HCT116 (cell line): Measurements from ENCODE around the gene IGDCC3. TPM values are rescaled to one million over a fixed set of nuclear protein-coding genes. Genes with fewer than 3 reads are reported as not detected.

ENCODE experiments used
- ATAC-seq: fragments of 200-7000 bp; cut with Tn5 transposase; 2 replicates; pipeline ENCODE4 v1.9.1; 2020; ENCODE audit warnings: mild to moderate bottlenecking, moderate library complexity
- BruUV-seq: library from RNA; stranded (reverse); fragments of 400-500 nt; replicated peaks from 2 replicates; lab custom pipeline; 2021; lab: Mats Ljungman, UMichigan
- CTCF ChIA-PET: fragments of 300-600 bp; sonication (Branson Sonifier 250); formaldehyde crosslinking; loops from one replicate; lab custom pipeline; 2021; ENCODE audit warnings: antibody characterized with exemption; lab: Charles Lee
- POLR2A ChIA-PET: fragments of 300-600, 350-600 bp; sonication (Branson Sonifier 250); formaldehyde crosslinking; loops from one replicate; lab custom pipeline; 2021; ENCODE audit warnings: antibody characterized with exemption; lab: Charles Lee
- RAD21 ChIA-PET, 2 experiments: fragments of 300-600 bp; sonication (Branson Sonifier 250); formaldehyde crosslinking; loops; one replicate each; lab custom pipeline; 2023; ENCODE audit warnings: low total read pairs in 2 of 2; ENCODE audit not compliant: uncharacterized antibody in 2 of 2, unreplicated experiment in 2 of 2, low non-redundant PET in 1 of 2; lab: Charles Lee
- DNase-seq: peaks from one replicate; pipeline ENCODE4 v3.0.0-alpha.2; 2010; ENCODE audit warnings: low read depth, low spot score
- H2AFZ ChIP-seq: fragments of 200-600 bp; shearing (Covaris generic), sonication (generic); 2 replicates; pipeline ENCODE4 v1.6.1; 2017; ENCODE audit warnings: low read depth, mixed run types, mixed read lengths, antibody characterized with exemption, low read length; ENCODE audit not compliant: poor library complexity, severe bottlenecking
- H3K27ac ChIP-seq: 2 replicates; pipeline ENCODE4 v1.5.1; 2012; ENCODE audit warnings: low read depth, low read length
- H3K27me3 ChIP-seq: fragments of 200-600 bp; sonication (generic); 2 replicates; pipeline ENCODE4 v1.6.1; 2016; ENCODE audit warnings: mixed run types, low read length, mixed read lengths; ENCODE audit not compliant: insufficient read depth
- H3K36me3 ChIP-seq, 2 experiments: fragments of 200-500 bp in 1 of 2; fragments of 200-600 bp in 1 of 2; sonication (Bioruptor generic) in 1 of 2; sonication (generic) in 1 of 2; 2 replicates each; pipeline versions ENCODE4 v1.5.1 to v1.6.1; 2014 to 2016; ENCODE audit warnings: low read length in 2 of 2, inconsistent platforms in 1 of 2, mixed read lengths in 1 of 2, mixed run types in 1 of 2; ENCODE audit not compliant: insufficient read depth in 2 of 2, control insufficient read depth in 1 of 2
- H3K4me1 ChIP-seq, 2 experiments: fragments of 200-600 bp in 1 of 2; sonication (generic) in 1 of 2; 2 replicates each; pipeline versions ENCODE4 v1.5.1 to v1.6.1; 2012 to 2017; ENCODE audit warnings: low read length in 2 of 2, inconsistent platforms in 1 of 2, mild to moderate bottlenecking in 1 of 2, mixed read lengths in 1 of 2, mixed run types in 1 of 2, moderate library complexity in 1 of 2; ENCODE audit not compliant: insufficient read depth in 2 of 2, control insufficient read depth in 1 of 2
- H3K4me2 ChIP-seq: fragments of 200-600 bp; sonication (generic); 2 replicates; pipeline ENCODE4 v1.6.1; 2017; ENCODE audit warnings: mixed run types, low read length, mixed read lengths
- H3K4me3 ChIP-seq, 2 experiments: fragments of 200-600 bp in 1 of 2; sonication (generic) in 1 of 2; replicated peaks in 1 of 2; 2 replicates each; pipeline ENCODE4 v1.5.1; 2011 to 2016; ENCODE audit warnings: low read length in 2 of 2, control low read depth in 1 of 2, low read depth in 1 of 2, mild to moderate bottlenecking in 1 of 2, mixed read lengths in 1 of 2, mixed run types in 1 of 2
- H3K79me2 ChIP-seq: fragments of 200-600 bp; sonication (generic); 2 replicates; pipeline ENCODE4 v1.6.1; 2017; ENCODE audit warnings: mild to moderate bottlenecking, mixed run types, low read length, moderate library complexity, mixed read lengths; ENCODE audit not compliant: insufficient read depth
- H3K9ac ChIP-seq: fragments of 200-600 bp; sonication (generic); 2 replicates; pipeline ENCODE4 v1.6.1; 2016; ENCODE audit warnings: low read length, mixed read lengths
- H3K9me2 ChIP-seq: fragments of 200-600 bp; sonication (generic), shearing (Covaris generic); 2 replicates; pipeline ENCODE4 v1.6.1; 2017; ENCODE audit warnings: mixed run types, mild to moderate bottlenecking, moderate library complexity; ENCODE audit not compliant: insufficient read depth
- H3K9me3 ChIP-seq, 2 experiments: fragments of 200-500 bp in 1 of 2; fragments of 200-600 bp in 1 of 2; sonication (Bioruptor generic) in 1 of 2; sonication (generic) in 1 of 2; 2 replicates each; pipeline ENCODE4 v1.6.1; 2014 to 2017; ENCODE audit warnings: low read length in 2 of 2, mixed read lengths in 2 of 2, inconsistent platforms in 1 of 2, low read depth in 1 of 2, mild to moderate bottlenecking in 1 of 2, mixed run types in 1 of 2, moderate library complexity in 1 of 2; ENCODE audit not compliant: control insufficient read depth in 1 of 2, insufficient read depth in 1 of 2
- H4K20me1 ChIP-seq: fragments of 200-600 bp; sonication (generic), shearing (Covaris generic); 2 replicates; pipeline ENCODE4 v1.6.1; 2017; ENCODE audit warnings: mixed run types, mild to moderate bottlenecking, moderate library complexity; ENCODE audit not compliant: insufficient read depth
- EGR1 ChIP-seq: IDR thresholded peaks from 2 replicates; pipeline ENCODE4 v1.6.1; 2012; ENCODE audit warnings: low read depth
- ELF1 ChIP-seq: IDR thresholded peaks from 2 replicates; pipeline ENCODE4 v1.6.1; 2012; ENCODE audit warnings: low read depth, borderline replicate concordance
- RAD21 ChIP-seq: IDR thresholded peaks from 2 replicates; pipeline ENCODE4 v1.6.1; 2012; ENCODE audit warnings: low read depth, mild to moderate bottlenecking
- REST ChIP-seq: IDR thresholded peaks from 2 replicates; pipeline ENCODE4 v1.6.1; 2012; ENCODE audit warnings: low read depth
- SP1 ChIP-seq: IDR thresholded peaks from 2 replicates; pipeline ENCODE4 v1.6.1; 2012; ENCODE audit warnings: low read depth
- intact Hi-C: fragments of 100-400 bp; cut with micrococcal nuclease; formaldehyde crosslinking; loops from 2 replicates; pipeline ENCODE4 v1.10.0; 2022
- total RNA-seq: library from RNA; stranded (reverse); gene quantifications from one replicate; pipeline ENCODE4 v1.2.1, GENCODE V29; 2021; ENCODE audit not compliant: unreplicated experiment
- TF ChIP-seq, protein P1 (sequence below): IDR thresholded peaks from 2 replicates; pipeline ENCODE4 v1.6.1; 2012

Gene IGDCC3
- total RNA-seq, 1 experiment from 2014 or later, result 0.44 TPM

DNA sequence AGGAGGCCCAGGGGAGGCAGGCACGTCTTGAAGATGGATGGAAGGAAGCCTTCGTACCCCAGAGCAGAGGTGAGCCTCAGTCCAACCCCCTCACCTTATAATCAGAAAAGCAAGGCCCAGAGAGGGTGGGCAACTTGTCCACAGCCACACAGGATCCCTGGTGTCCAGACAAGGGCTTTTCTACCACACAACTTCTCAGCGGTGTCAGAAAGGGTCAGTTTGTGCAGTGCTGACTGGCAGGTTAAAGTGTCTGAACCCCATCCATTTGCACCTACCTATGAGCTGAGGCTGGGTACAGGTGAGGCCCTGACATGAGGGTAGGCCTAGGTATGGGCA is 8.6 kb downstream of the IGDCC3 start:
- H3K27ac ChIP-seq, result no peak overlapping the region
- CTCF ChIA-PET, result interaction anchor here (0.7 to 1.3 kb wide), 2 partner anchors 13 to 16 kb away, joined by 4 to 5 read pairs; no protein-coding TSS in a partner anchor
- no peak overlapping the region for H3K4me2 ChIP-seq
- no peaks in the 10 kb centered on the region for H3K36me3 ChIP-seq
- H3K4me3 ChIP-seq, result no peak overlapping the region
- no peaks in the 10 kb centered on the region for H3K27me3 ChIP-seq
- H4K20me1 ChIP-seq, result no peaks in the 10 kb centered on the region
- BruUV-seq, result no TSS peak
- no peaks in the 10 kb centered on the region for H3K9me2 ChIP-seq
- H2AFZ ChIP-seq, result no peak overlapping the region
- RAD21 ChIA-PET, result no interaction called here
- ATAC-seq, result no peak
- peaks cover 10% of the 10 kb centered on the region in 2 experiments; a peak in 3 of 4 replicates for H3K4me1 ChIP-seq
- no peak for TF ChIP-seq RAD21
- TF ChIP-seq SP1, result no peak
- no peak for TF ChIP-seq ELF1
- no peak for TF ChIP-seq EGR1
- TF ChIP-seq, protein P1, sequence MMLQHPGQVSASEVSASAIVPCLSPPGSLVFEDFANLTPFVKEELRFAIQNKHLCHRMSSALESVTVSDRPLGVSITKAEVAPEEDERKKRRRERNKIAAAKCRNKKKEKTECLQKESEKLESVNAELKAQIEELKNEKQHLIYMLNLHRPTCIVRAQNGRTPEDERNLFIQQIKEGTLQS, result no peak
- no peak for TF ChIP-seq REST
- DNase-seq, result no peak
- H3K79me2 ChIP-seq, result no peaks in the 10 kb centered on the region
- POLR2A ChIA-PET, result no interaction called here
- H3K9me3 ChIP-seq, result no peaks in the 10 kb centered on the region
- H3K9ac ChIP-seq, result no peak overlapping the region
- intact Hi-C loops, result no loop called here
